ENCODE data around the gene WHRN.

Gene WHRN

GRCh38 chr9:114505187-114506081 lies at the start of gene WHRN:
WHRN (minus strand) TSS chr9:114505473; CDS start chr9:114504801, 672 bp downstream.
- H3K9ac ChIP-seq (ENCODE audit: insufficient read length, low read depth) = peak within 1 kb of the TSS; percentile 85

GRCh38 chr9:114553202-114553601 lies 47.9 kb upstream of the WHRN start:
- Histone ChIP-seq H3K36me3 (ENCODE audit: insufficient read depth, insufficient read length, low read length) (no peaks in the 10 kb centered on the region), H3K4me3 (ENCODE audit: insufficient read length, low read depth) (no peak overlapping the region), H3K4me1 (ENCODE audit: insufficient read depth, insufficient read length) (no peaks in the 10 kb centered on the region), H3K9me3 (ENCODE audit: insufficient read depth, low read length) (no peaks in the 10 kb centered on the region), H3K27me3 (ENCODE audit: insufficient read depth, insufficient read length) (no peaks in the 10 kb centered on the region), H3K9ac (ENCODE audit: insufficient read length, low read depth) (no peak overlapping the region)
- TF ChIP-seq ZNF274 (IDR thresholded peaks at IDR 0.05; ENCODE audit: low read depth, low read length) = no peak
- TF ChIP-seq SUZ12 (IDR thresholded peaks at IDR 0.05; ENCODE audit: extremely low read depth, insufficient read depth, insufficient read length) = no peak
- no peak for DNase-seq (ENCODE audit: low read depth, low spot score)

More at GRCh38 chr9:114505187-114506081, at the start of gene WHRN:
- TF ChIP-seq YY1 (IDR thresholded peaks at IDR 0.05; ENCODE audit: insufficient read depth, insufficient read length) (no peak), SUZ12 (IDR thresholded peaks at IDR 0.05; ENCODE audit: extremely low read depth, insufficient read depth, insufficient read length) (no peak), ZNF274 (IDR thresholded peaks at IDR 0.05; ENCODE audit: low read depth, low read length) (no peak)
- peak; percentile 93 for DNase-seq (ENCODE audit: low read depth, low spot score)
- H3K36me3 ChIP-seq (ENCODE audit: insufficient read depth, insufficient read length, low read length) = no peaks in the 10 kb centered on the region
- H3K9me3 ChIP-seq (ENCODE audit: insufficient read depth, low read length) = no peaks in the 10 kb centered on the region
- H3K4me3 ChIP-seq (ENCODE audit: insufficient read length, low read depth) = peak within 1 kb of the TSS; percentile 73
- H3K27me3 ChIP-seq (ENCODE audit: insufficient read depth, insufficient read length) = peaks cover 14% of the 10 kb centered on the region
- H3K4me1 ChIP-seq (ENCODE audit: insufficient read depth, insufficient read length) = peaks cover 11% of the 10 kb centered on the region

GRCh38 chr9:114552706-114553105 lies 47.4 kb upstream of the WHRN start:
- Histone ChIP-seq H3K4me3 (ENCODE audit: insufficient read length, low read depth) (no peak overlapping the region), H3K27me3 (ENCODE audit: insufficient read depth, insufficient read length) (no peaks in the 10 kb centered on the region), H3K9ac (ENCODE audit: insufficient read length, low read depth) (no peak overlapping the region), H3K36me3 (ENCODE audit: insufficient read depth, insufficient read length, low read length) (no peaks in the 10 kb centered on the region), H3K9me3 (ENCODE audit: insufficient read depth, low read length) (no peaks in the 10 kb centered on the region), H3K4me1 (ENCODE audit: insufficient read depth, insufficient read length) (no peaks in the 10 kb centered on the region)
- TF ChIP-seq SUZ12 (IDR thresholded peaks at IDR 0.05; ENCODE audit: extremely low read depth, insufficient read depth, insufficient read length) = no peak
- no peak for TF ChIP-seq ZNF274 (IDR thresholded peaks at IDR 0.05; ENCODE audit: low read depth, low read length)
- no peak for TF ChIP-seq YY1 (IDR thresholded peaks at IDR 0.05; ENCODE audit: insufficient read depth, insufficient read length)
- no peak for DNase-seq (ENCODE audit: low read depth, low spot score)

- Histone ChIP-seq H3K9me3 (ENCODE audit: insufficient read depth, low read length) (no peaks in the 10 kb centered on the region), H3K36me3 (ENCODE audit: insufficient read depth, insufficient read length, low read length) (no peaks in the 10 kb centered on the region), H3K9ac (ENCODE audit: insufficient read length, low read depth) (no peak overlapping the region), H3K27me3 (ENCODE audit: insufficient read depth, insufficient read length) (no peaks in the 10 kb centered on the region), H3K4me3 (ENCODE audit: insufficient read length, low read depth) (no peak overlapping the region), H3K4me1 (ENCODE audit: insufficient read depth, insufficient read length) (no peaks in the 10 kb centered on the region)
- DNase-seq (ENCODE audit: low read depth, low spot score) = peak; percentile 20
- TF ChIP-seq SUZ12 (IDR thresholded peaks at IDR 0.05; ENCODE audit: extremely low read depth, insufficient read depth, insufficient read length) (no peak), YY1 (IDR thresholded peaks at IDR 0.05; ENCODE audit: insufficient read depth, insufficient read length) (no peak), ZNF274 (IDR thresholded peaks at IDR 0.05; ENCODE audit: low read depth, low read length) (no peak)
These were observed 46.7 kb upstream of the WHRN start for GRCh38 chr9:114551750-114552685.

GRCh38 chr9:114549697-114550330 lies 44.5 kb upstream of the WHRN start:
- no peaks in the 10 kb centered on the region for H3K36me3 ChIP-seq (ENCODE audit: insufficient read depth, insufficient read length, low read length)
- H3K9ac ChIP-seq (ENCODE audit: insufficient read length, low read depth) = no peak overlapping the region
- peaks cover 2% of the 10 kb centered on the region for H3K4me1 ChIP-seq (ENCODE audit: insufficient read depth, insufficient read length)
- no peak overlapping the region for H3K4me3 ChIP-seq (ENCODE audit: insufficient read length, low read depth)
- no peak for DNase-seq (ENCODE audit: low read depth, low spot score)
- TF ChIP-seq SUZ12 (IDR thresholded peaks at IDR 0.05; ENCODE audit: extremely low read depth, insufficient read depth, insufficient read length) = no peak
- TF ChIP-seq ZNF274 (IDR thresholded peaks at IDR 0.05; ENCODE audit: low read depth, low read length) = no peak
- TF ChIP-seq YY1 (IDR thresholded peaks at IDR 0.05; ENCODE audit: insufficient read depth, insufficient read length) = no peak
- H3K27me3 ChIP-seq (ENCODE audit: insufficient read depth, insufficient read length) = no peaks in the 10 kb centered on the region
- no peaks in the 10 kb centered on the region for H3K9me3 ChIP-seq (ENCODE audit: insufficient read depth, low read length)

- H3K4me1 ChIP-seq (ENCODE audit: insufficient read depth, insufficient read length) = peaks cover 2% of the 10 kb centered on the region
- H3K4me3 ChIP-seq (ENCODE audit: insufficient read length, low read depth) = no peak overlapping the region
- H3K36me3 ChIP-seq (ENCODE audit: insufficient read depth, insufficient read length, low read length) = no peaks in the 10 kb centered on the region
- H3K27me3 ChIP-seq (ENCODE audit: insufficient read depth, insufficient read length) = no peaks in the 10 kb centered on the region
- no peak overlapping the region for H3K9ac ChIP-seq (ENCODE audit: insufficient read length, low read depth)
- TF ChIP-seq ZNF274 (IDR thresholded peaks at IDR 0.05; ENCODE audit: low read depth, low read length) (no peak), SUZ12 (IDR thresholded peaks at IDR 0.05; ENCODE audit: extremely low read depth, insufficient read depth, insufficient read length) (no peak), YY1 (IDR thresholded peaks at IDR 0.05; ENCODE audit: insufficient read depth, insufficient read length) (no peak)
- no peak for DNase-seq (ENCODE audit: low read depth, low spot score)
- no peaks in the 10 kb centered on the region for H3K9me3 ChIP-seq (ENCODE audit: insufficient read depth, low read length)
These were observed 41.6 kb upstream of the WHRN start for GRCh38 chr9:114546851-114547250.

Data from NT2/D1 (cell line).